HEK293 (cell line): ENCODE results near the gene C17orf100.
"Not testable (repeated sequence)": the region's sequence is repeated elsewhere in the genome, so short reads cannot be mapped to it uniquely, and the experiment has no call there.

Experiments used
- CTCF ChIA-PET: fragments of 350-600 bp; formaldehyde crosslinking; extraction: SDS; loops from one replicate; lab custom pipeline; 2021; ENCODE audit warnings: antibody characterized with exemption; lab: Yijun Ruan, JAX
- POLR2A ChIA-PET: fragments of 300-600 bp; formaldehyde crosslinking; extraction: SDS; loops from one replicate; lab custom pipeline; 2020; ENCODE audit warnings: antibody characterized with exemption, inconsistent platforms; lab: Yijun Ruan, JAX
- H3K27ac ChIP-seq: fragments of 200-500 bp; sonication (Bioruptor generic); 2 replicates; pipeline ENCODE4 v1.5.1; 2014; ENCODE audit warnings: low read depth, low read length, control low read depth, inconsistent platforms; ENCODE audit errors: extremely low read depth
- H3K36me3 ChIP-seq, 2 experiments: fragments of 200-500 bp in 1 of 2; sonication (Bioruptor generic) in 1 of 2; 1 replicate in 1 of 2; 2 replicates in 1 of 2; pipeline ENCODE4 v1.5.1; 2014 to 2017; ENCODE audit warnings: inconsistent platforms in 2 of 2, low read length in 2 of 2; ENCODE audit not compliant: control insufficient read depth in 2 of 2, insufficient read depth in 1 of 2
- H3K4me1 ChIP-seq: fragments of 200-500 bp; sonication (Bioruptor generic); 2 replicates; pipeline ENCODE4 v1.5.1; 2014; ENCODE audit warnings: mild to moderate bottlenecking, low read length, inconsistent platforms; ENCODE audit not compliant: control insufficient read depth, insufficient read depth
- H3K4me3 ChIP-seq: 2 replicates; pipeline ENCODE4 v1.5.1; 2011; ENCODE audit warnings: low read depth, mild to moderate bottlenecking, control low read depth, low read length, moderate library complexity
- H3K9me3 ChIP-seq: fragments of 200-500 bp; sonication (Bioruptor generic); 2 replicates; pipeline ENCODE4 v1.5.1; 2014; ENCODE audit warnings: low read depth, low read length, inconsistent platforms; ENCODE audit not compliant: control insufficient read depth, insufficient read depth
- MEIS1 ChIP-seq: sonication (generic); formaldehyde crosslinking; IDR thresholded peaks from 2 replicates; pipeline ENCODE4 v1.8.1; 2022; ENCODE audit warnings: missing genetic modification reagents, mild to moderate bottlenecking, borderline replicate concordance
- MZF1 ChIP-seq: fragments of 450-650 bp; formaldehyde crosslinking; IDR thresholded peaks from 2 replicates; pipeline ENCODE4 v1.5.1; 2017; ENCODE audit warnings: missing biosample characterization, missing genetic modification characterization, borderline replicate concordance
- YY1 ChIP-seq: fragments of 450-650 bp; formaldehyde crosslinking; IDR thresholded peaks from 2 replicates; pipeline ENCODE4 v1.5.1; 2018; ENCODE audit warnings: missing biosample characterization, missing genetic modification characterization
- ZFP37 ChIP-seq: fragments of 450-650 bp; formaldehyde crosslinking; IDR thresholded peaks from 2 replicates; pipeline ENCODE4 v1.5.1; 2016; ENCODE audit warnings: missing biosample characterization, missing genetic modification characterization
- ZNF10 ChIP-seq: fragments of 450-650 bp; formaldehyde crosslinking; IDR thresholded peaks from 2 replicates; pipeline ENCODE4 v1.5.1; 2017; ENCODE audit warnings: missing biosample characterization, missing genetic modification characterization
- ZNF175 ChIP-seq: fragments of 450-650 bp; formaldehyde crosslinking; IDR thresholded peaks from 2 replicates; pipeline ENCODE4 v1.5.1; 2016; ENCODE audit warnings: missing biosample characterization, missing genetic modification characterization
- ZNF311 ChIP-seq: fragments of 450-650 bp; formaldehyde crosslinking; IDR thresholded peaks from 2 replicates; pipeline ENCODE4 v1.5.1; 2017; ENCODE audit warnings: missing biosample characterization, missing genetic modification characterization, borderline replicate concordance
- ZNF558 ChIP-seq: fragments of 450-650 bp; formaldehyde crosslinking; IDR thresholded peaks from 2 replicates; pipeline ENCODE4 v1.5.1; 2016; ENCODE audit warnings: missing biosample characterization, missing genetic modification characterization
- TF ChIP-seq, protein P1 (sequence below): fragments of 450-650 bp; formaldehyde crosslinking; IDR thresholded peaks from 2 replicates; pipeline ENCODE4 v1.5.1; 2016; ENCODE audit warnings: missing biosample characterization, missing genetic modification characterization
- TF ChIP-seq, protein P2 (sequence below): fragments of 450-650 bp; formaldehyde crosslinking; conservative IDR thresholded peaks from 2 replicates; pipeline ENCODE4 v1.5.1; 2016; ENCODE audit warnings: low read depth, missing biosample characterization, missing genetic modification characterization
- TF ChIP-seq, protein P3 (sequence below): fragments of 450-650 bp; formaldehyde crosslinking; conservative IDR thresholded peaks from 2 replicates; pipeline ENCODE4 v1.5.1; 2016; ENCODE audit warnings: low read depth, missing biosample characterization, missing genetic modification characterization

Gene C17orf100

DNA sequence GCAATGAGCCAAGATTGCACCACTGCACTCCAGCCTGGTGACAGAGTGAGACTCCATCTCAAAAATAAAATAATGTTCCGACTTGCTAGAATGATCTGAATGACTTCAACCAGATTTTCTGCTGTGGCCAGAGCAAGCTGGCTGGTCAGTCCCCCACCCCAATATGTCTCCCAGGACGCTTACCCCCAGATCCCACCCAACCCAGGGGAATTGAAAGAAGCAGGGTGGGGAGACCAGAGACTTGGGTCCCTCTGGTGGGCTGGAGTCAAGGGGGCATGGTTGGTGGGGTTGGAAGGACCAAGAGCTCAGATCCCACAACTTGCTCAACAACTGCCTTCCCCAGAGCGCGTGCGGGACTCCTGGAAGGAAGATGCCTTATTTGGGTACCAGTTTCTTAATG is 6.8 kb downstream of the C17orf100 start:
- peaks cover 0 to 14% of the 10 kb centered on the region in 2 experiments; a peak in 1 of 3 replicates for H3K36me3 ChIP-seq
- H3K4me3 ChIP-seq, H3K4me1 ChIP-seq, POLR2A ChIA-PET, H3K27ac ChIP-seq, H3K9me3 ChIP-seq, CTCF ChIA-PET: not testable (repeated sequence)

DNA sequence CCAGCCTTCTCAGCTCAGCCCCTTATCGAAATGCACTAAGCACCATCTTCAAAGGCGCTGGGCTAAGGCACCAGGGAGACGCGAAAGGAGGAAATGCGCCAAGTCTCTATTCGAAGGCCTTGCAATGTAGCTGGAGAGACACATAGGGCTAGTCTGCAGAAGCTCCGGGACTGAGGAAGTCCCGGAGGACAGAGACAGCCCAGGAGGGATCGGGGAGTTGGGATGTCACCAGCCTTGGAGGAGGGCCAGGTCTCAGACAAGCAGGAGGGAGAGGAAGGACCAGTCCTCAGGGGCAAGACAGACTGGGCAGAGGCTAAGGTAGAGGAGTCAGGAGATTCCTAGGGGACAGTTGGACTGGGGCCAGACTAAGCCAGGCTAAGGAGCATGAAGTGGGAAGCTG is 8.5 kb downstream of the C17orf100 start:
- Histone ChIP-seq H3K4me1 (no peaks in the 10 kb centered on the region), H3K27ac (no peak overlapping the region), H3K36me3 (peaks cover 0 to 2% of the 10 kb centered on the region in 2 experiments; a peak in 1 of 3 replicates), H3K9me3 (no peaks in the 10 kb centered on the region), H3K4me3 (no peak overlapping the region)
- ChIA-PET CTCF (interaction anchor here (0.5 to 1.8 kb wide), 4 partner anchors 183 to 386 kb away, joined by 3 to 9 read pairs (median 4); no protein-coding TSS in a partner anchor), POLR2A (interaction anchor here (0.7 kb wide), 1 partner anchor 269 kb away, joined by 4 read pairs; no protein-coding TSS in a partner anchor)
- TF ChIP-seq MZF1 (no peak), ZFP37 (tag by site-specific recombination) (no peak), YY1 (tag by site-specific recombination) (no peak), MEIS1 (no peak), ZNF175 (tag by site-specific recombination) (no peak), ZNF311 (tag by site-specific recombination) (no peak), ZNF558 (no peak), ZNF10 (tag by site-specific recombination) (no peak)
- TF ChIP-seq, protein P1, sequence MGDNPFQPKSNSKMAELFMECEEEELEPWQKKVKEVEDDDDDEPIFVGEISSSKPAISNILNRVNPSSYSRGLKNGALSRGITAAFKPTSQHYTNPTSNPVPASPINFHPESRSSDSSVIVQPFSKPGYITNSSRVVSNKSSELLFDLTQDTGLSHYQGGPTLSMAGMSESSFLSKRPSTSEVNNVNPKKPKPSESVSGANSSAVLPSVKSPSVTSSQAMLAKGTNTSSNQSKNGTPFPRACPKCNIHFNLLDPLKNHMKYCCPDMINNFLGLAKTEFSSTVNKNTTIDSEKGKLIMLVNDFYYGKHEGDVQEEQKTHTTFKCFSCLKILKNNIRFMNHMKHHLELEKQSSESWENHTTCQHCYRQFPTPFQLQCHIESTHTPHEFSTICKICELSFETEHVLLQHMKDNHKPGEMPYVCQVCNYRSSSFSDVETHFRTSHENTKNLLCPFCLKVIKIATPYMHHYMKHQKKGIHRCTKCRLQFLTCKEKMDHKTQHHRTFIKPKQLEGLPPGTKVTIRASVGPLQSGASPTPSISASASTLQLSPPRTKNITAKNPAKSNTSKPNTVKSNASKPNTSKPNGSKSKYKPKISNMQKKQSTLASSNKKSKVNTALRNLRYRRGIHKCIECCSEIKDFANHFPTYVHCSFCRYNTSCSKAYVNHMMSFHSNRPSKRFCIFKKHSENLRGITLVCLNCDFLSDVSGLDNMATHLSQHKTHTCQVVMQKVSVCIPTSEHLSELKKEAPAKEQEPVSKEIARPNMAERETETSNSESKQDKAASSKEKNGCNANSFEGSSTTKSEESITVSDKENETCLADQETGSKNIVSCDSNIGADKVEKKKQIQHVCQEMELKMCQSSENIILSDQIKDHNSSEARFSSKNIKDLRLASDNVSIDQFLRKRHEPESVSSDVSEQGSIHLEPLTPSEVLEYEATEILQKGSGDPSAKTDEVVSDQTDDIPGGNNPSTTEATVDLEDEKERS (tag by site-specific recombination) = no peak
- TF ChIP-seq, protein P2, sequence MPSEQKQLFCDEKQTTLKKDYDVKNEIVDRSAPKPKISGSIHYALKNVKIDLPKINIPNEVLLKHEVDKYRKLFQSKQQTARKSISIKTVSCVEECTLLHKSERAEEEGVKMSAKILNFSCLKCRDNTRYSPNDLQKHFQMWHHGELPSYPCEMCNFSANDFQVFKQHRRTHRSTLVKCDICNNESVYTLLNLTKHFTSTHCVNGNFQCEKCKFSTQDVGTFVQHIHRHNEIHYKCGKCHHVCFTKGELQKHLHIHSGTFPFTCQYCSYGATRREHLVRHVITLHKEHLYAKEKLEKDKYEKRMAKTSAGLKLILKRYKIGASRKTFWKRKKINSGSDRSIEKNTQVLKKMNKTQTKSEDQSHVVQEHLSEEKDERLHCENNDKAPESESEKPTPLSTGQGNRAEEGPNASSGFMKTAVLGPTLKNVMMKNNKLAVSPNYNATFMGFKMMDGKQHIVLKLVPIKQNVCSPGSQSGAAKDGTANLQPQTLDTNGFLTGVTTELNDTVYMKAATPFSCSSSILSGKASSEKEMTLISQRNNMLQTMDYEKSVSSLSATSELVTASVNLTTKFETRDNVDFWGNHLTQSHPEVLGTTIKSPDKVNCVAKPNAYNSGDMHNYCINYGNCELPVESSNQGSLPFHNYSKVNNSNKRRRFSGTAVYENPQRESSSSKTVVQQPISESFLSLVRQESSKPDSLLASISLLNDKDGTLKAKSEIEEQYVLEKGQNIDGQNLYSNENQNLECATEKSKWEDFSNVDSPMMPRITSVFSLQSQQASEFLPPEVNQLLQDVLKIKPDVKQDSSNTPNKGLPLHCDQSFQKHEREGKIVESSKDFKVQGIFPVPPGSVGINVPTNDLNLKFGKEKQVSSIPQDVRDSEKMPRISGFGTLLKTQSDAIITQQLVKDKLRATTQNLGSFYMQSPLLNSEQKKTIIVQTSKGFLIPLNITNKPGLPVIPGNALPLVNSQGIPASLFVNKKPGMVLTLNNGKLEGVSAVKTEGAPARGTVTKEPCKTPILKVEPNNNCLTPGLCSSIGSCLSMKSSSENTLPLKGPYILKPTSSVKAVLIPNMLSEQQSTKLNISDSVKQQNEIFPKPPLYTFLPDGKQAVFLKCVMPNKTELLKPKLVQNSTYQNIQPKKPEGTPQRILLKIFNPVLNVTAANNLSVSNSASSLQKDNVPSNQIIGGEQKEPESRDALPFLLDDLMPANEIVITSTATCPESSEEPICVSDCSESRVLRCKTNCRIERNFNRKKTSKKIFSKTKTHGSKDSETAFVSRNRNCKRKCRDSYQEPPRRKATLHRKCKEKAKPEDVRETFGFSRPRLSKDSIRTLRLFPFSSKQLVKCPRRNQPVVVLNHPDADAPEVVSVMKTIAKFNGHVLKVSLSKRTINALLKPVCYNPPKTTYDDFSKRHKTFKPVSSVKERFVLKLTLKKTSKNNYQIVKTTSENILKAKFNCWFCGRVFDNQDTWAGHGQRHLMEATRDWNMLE (tag by site-specific recombination) = no peak
- TF ChIP-seq, protein P3, sequence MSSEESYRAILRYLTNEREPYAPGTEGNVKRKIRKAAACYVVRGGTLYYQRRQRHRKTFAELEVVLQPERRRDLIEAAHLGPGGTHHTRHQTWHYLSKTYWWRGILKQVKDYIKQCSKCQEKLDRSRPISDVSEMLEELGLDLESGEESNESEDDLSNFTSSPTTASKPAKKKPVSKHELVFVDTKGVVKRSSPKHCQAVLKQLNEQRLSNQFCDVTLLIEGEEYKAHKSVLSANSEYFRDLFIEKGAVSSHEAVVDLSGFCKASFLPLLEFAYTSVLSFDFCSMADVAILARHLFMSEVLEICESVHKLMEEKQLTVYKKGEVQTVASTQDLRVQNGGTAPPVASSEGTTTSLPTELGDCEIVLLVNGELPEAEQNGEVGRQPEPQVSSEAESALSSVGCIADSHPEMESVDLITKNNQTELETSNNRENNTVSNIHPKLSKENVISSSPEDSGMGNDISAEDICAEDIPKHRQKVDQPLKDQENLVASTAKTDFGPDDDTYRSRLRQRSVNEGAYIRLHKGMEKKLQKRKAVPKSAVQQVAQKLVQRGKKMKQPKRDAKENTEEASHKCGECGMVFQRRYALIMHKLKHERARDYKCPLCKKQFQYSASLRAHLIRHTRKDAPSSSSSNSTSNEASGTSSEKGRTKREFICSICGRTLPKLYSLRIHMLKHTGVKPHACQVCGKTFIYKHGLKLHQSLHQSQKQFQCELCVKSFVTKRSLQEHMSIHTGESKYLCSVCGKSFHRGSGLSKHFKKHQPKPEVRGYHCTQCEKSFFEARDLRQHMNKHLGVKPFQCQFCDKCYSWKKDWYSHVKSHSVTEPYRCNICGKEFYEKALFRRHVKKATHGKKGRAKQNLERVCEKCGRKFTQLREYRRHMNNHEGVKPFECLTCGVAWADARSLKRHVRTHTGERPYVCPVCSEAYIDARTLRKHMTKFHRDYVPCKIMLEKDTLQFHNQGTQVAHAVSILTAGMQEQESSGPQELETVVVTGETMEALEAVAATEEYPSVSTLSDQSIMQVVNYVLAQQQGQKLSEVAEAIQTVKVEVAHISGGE (tag by site-specific recombination) = no peak
